Pancreas (tissue), 10 donors: ENCODE measurements around the gene VASH2. TPM values are rescaled to one million over a fixed set of nuclear protein-coding genes. Genes with fewer than 3 reads are reported as not detected.

ENCODE experiments used
- ATAC-seq, 4 donors: fragments of 200-7000 bp; cut with Tn5 transposase; one replicate each; pipeline versions ENCODE4 v1.8.0 to v1.9.1; 2020; ENCODE audit warnings: mild to moderate bottlenecking in 4 of 4, moderate library complexity in 4 of 4
- DNase-seq, 6 donors: peaks; one replicate each; pipeline ENCODE4 v3.0.0-alpha.2; 2020
- FAIRE-seq: peaks from 2 replicates; lab custom pipeline; 2012; peaks lifted over from hg19 to GRCh38; lab: Jason Lieb, UNC
- H3K27ac ChIP-seq, 4 donors: fragments of 200-600 bp; sonication (generic); 1 replicate in 3 of 4; 2 replicates in 1 of 4; pipeline versions ENCODE4 v1.5.0 to v1.8.0; 2020
- H3K27me3 ChIP-seq, 4 donors: fragments of 200-600 bp; one replicate each; pipeline ENCODE4 v1.8.0; 2021
- H3K36me3 ChIP-seq, 3 donors: fragments of 200-600 bp; sonication (generic) in 1 of 3; one replicate each; pipeline versions ENCODE4 v1.5.0 to v1.8.0; 2020 to 2021
- H3K4me1 ChIP-seq, 3 donors: fragments of 200-600 bp; one replicate each; pipeline ENCODE4 v1.8.0; 2021
- H3K4me3 ChIP-seq, 4 donors: fragments of 200-600 bp; sonication (generic) in 2 of 4; one replicate each; pipeline versions ENCODE4 v1.5.0 to v1.8.0; 2020 to 2021
- H3K9me3 ChIP-seq, 4 donors: fragments of 200-600 bp; one replicate each; pipeline ENCODE4 v1.8.0; 2021
- CTCF ChIP-seq, 4 donors: fragments of 200-600 bp; sonication (generic) in 3 of 4; IDR thresholded peaks; one replicate each; pipeline versions ENCODE4 v1.5.0 to v1.8.0; 2021; ENCODE audit warnings: antibody characterized with exemption in 4 of 4
- WGBS, 2 donors: extraction: QIAGEN DNeasy Blood & Tissue Kit; methylation state at CpG; one replicate each; pipeline ENCODE4 v1.1.7; 2013; 5-methylcytosine and 5-hydroxymethylcytosine counted together
- intact Hi-C, 3 donors: fragments of 100-400 bp; cut with DNase I; formaldehyde crosslinking; loops; one replicate each; pipeline versions ENCODE4 v1.11.1 to v1.14.2; 2022
- polyA plus RNA-seq, 2 donors: library from polyadenylated mRNA; stranded (reverse); fragments of 200-250 nt; gene quantifications; one replicate each; pipeline ENCODE4 v1.2.3, GENCODE V29; 2013
- total RNA-seq, 6 donors: library from RNA; stranded (reverse); fragmentation: NEBNext Ultra II Directional in 4 of 6; extraction: Animal tissue kit (Norgen Biotek cat#: 25700) in 4 of 6; gene quantifications; one replicate each; pipeline versions ENCODE4 v1.2.1 to v1.2.4, GENCODE V29; 2021 to 2023
- donor health status: healthy with polysubstance abuse.
- donor health status: DM: no; HTN: no; CAD: no; lungs with moderate emphysema.
- donor health status: DM: no; HTN: no; CAD: no.
- donor health status: control.
- donor health status: control.
- donor health status: Bipolar disorder and iron deficiency.
- donor health status: DM: yes; HTN: yes; CAD: no.
- donor health status: DM: no; HTN: no; CAD: no.
- donor health status: DM: no; HTN: no; CAD: no.
- donor health status: DM: yes; HTN: yes; CAD: no.

The VASH2 gene
- total and polyA plus RNA-seq, 8 donors, result 0.15 to 1.9 (median 0.52) TPM; not detected in 1

DNA sequence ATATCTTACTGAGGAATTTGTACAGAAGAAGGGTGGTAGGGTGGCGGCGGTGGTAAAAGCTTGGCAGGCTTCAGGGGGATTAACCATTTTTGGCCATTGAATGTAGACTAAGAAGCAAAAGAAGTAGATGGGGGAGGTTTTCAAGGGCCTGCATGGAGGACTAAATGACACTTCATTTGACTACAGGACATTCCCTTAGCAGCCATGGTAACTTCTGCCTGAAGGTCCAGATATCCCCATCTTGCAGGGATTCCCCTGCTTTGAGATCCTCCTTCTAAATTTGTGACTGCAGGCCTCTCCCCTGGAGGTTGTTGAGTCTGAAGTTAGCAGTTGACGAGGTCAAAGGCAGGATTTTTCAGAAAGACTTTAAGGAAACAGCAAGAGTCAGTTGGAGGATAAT lies 4.8 kb downstream of the VASH2 start:
- Histone ChIP-seq H3K9me3 (no peaks in the 10 kb centered on the region), H3K27me3 (no peaks in the 10 kb centered on the region), H3K36me3 (no peaks in the 10 kb centered on the region), H3K4me3 (no peak overlapping the region), H3K4me1 (no peaks in the 10 kb centered on the region), H3K27ac (no peak overlapping the region)
- intact Hi-C loops, result no loop called here
- FAIRE-seq (no peak), DNase-seq (no peak), ATAC-seq (no peak)
- WGBS, 2 donors, result 77 to 79% methylated on average over 3 of the region's 3 CpGs
- TF ChIP-seq CTCF (IDR thresholded peaks at IDR 0.05), result no peak

DNA sequence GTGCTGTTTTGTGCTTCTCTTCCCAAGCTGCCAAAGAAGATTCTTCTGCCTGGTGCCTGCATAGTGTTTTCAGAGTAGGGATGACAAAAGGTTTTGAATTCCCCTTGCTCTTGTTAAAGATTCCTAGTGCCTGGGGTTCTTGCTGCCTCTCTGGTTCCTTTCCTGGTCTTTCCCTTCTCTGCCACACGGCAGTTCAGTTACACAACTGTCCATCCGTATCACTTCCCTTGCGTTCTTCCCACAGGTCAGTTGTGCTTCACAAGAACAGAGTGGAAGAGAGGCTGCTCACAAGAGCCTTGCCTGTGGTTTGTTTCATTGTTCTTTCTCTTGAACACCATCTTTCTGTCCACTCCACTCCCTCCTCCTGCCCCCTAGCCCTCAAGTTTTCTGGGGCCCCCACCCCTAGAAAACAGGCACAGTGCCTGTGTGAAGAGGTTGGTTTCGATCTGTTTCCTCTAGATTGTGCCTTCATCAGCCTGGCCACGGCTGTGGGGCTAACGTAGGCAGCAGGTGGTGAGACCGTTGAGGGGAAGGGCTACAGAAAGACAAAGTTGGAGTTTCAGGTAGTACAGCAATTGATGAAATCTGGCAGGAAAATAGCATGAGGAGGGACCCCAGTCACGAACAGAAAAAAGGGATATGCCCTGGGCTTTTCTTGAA lies 5.8 kb downstream of the VASH2 start:
- no peak for ATAC-seq
- Histone ChIP-seq H3K27me3 (no peaks in the 10 kb centered on the region), H3K4me1 (no peaks in the 10 kb centered on the region), H3K9me3 (no peaks in the 10 kb centered on the region), H3K36me3 (no peaks in the 10 kb centered on the region), H3K4me3 (no peak overlapping the region), H3K27ac (no peak overlapping the region)
- intact Hi-C loops, result no loop called here
- TF ChIP-seq CTCF (IDR thresholded peaks at IDR 0.05), result no peak
- DNase-seq, result no peak
- FAIRE-seq, result no peak
- 60 to 72% methylated on average over 8 of the region's 8 CpGs for WGBS, 2 donors

- H3K4me1 ChIP-seq, result no peaks in the 10 kb centered on the region
- H3K27ac ChIP-seq, result no peak overlapping the region
- no peaks in the 10 kb centered on the region for H3K36me3 ChIP-seq
- H3K4me3 ChIP-seq, result no peak overlapping the region
- DNase-seq (no peak), FAIRE-seq (no peak), ATAC-seq (no peak)
- intact Hi-C loops, result no loop called here
- H3K27me3 ChIP-seq, result no peaks in the 10 kb centered on the region
- 78 to 87% methylated on average over 6 of the region's 6 CpGs for WGBS, 2 donors
- TF ChIP-seq CTCF (IDR thresholded peaks at IDR 0.05), result no peak
- H3K9me3 ChIP-seq, result no peaks in the 10 kb centered on the region
Measured at GRCh38 chr1:212957546-212957945, 7.2 kb downstream of the VASH2 start.

GRCh38 chr1:212958175-212958574 lies 7.8 kb downstream of the VASH2 start:
- WGBS, 2 donors, result 67 to 73% methylated on average over 10 of the region's 10 CpGs
- intact Hi-C loops, result no loop called here
- Histone ChIP-seq H3K27ac (no peak overlapping the region), H3K36me3 (no peaks in the 10 kb centered on the region), H3K4me1 (no peaks in the 10 kb centered on the region), H3K9me3 (no peaks in the 10 kb centered on the region), H3K4me3 (no peak overlapping the region), H3K27me3 (no peaks in the 10 kb centered on the region)
- DNase-seq (no peak), FAIRE-seq (no peak), ATAC-seq (no peak)
- TF ChIP-seq CTCF (IDR thresholded peaks at IDR 0.05), result no peak
